Adrenal gland (tissue), 12 donors: ENCODE results near the gene GPRIN3. TPM values are rescaled to one million over a fixed set of nuclear protein-coding genes. Genes with fewer than 3 reads are reported as not detected.

ENCODE experiments used
- DNase-seq, 7 donors: peaks; one replicate each; pipeline ENCODE4 v3.0.0-alpha.2; 2019 to 2020
- H3K27ac ChIP-seq, 5 donors: fragments of 200-600 bp; sonication (generic) in 4 of 5; 1 replicate in 3 of 5; 2 replicates in 2 of 5; pipeline versions ENCODE4 v1.5.1 to v1.8.0; 2016 to 2020; ENCODE audit warnings: mild to moderate bottlenecking in 1 of 5
- H3K27me3 ChIP-seq: fragments of 200-600 bp; 2 replicates; pipeline ENCODE4 v1.8.0; 2021
- H3K36me3 ChIP-seq, 2 donors: fragments of 200-600 bp; replicated peaks in 1 of 2; 1 replicate in 1 of 2; 2 replicates in 1 of 2; pipeline versions ENCODE4 v1.5.1 to v1.8.0; 2018 to 2022
- H3K4me1 ChIP-seq, 2 donors: fragments of 200-600 bp; replicated peaks in 1 of 2; 1 replicate in 1 of 2; 2 replicates in 1 of 2; pipeline versions ENCODE4 v1.5.1 to v1.8.0; 2018 to 2021
- H3K4me3 ChIP-seq, 4 donors: fragments of 200-600 bp; sonication (generic) in 3 of 4; one replicate each; pipeline ENCODE4 v1.5.1; 2016 to 2018
- H3K9me3 ChIP-seq, 3 donors: fragments of 200-600 bp; sonication (generic) in 1 of 3; replicated peaks in 1 of 3; 1 replicate in 2 of 3; 2 replicates in 1 of 3; pipeline versions ENCODE4 v1.5.1 to v1.8.0; 2016 to 2021
- POLR2A ChIP-seq, 2 donors: fragments of 450-650 bp; IDR thresholded peaks; one replicate each; pipeline ENCODE4 v1.6.1; 2017; ENCODE audit warnings: antibody characterized with exemption in 2 of 2, mild to moderate bottlenecking in 2 of 2, moderate library complexity in 1 of 2
- WGBS, 4 donors: extraction: QIAGEN DNeasy Blood & Tissue Kit in 2 of 4; methylation state at CpG; one replicate each; pipeline versions ENCODE4 v1.1.5 to v1.1.7; 2013 to 2017; 5-methylcytosine and 5-hydroxymethylcytosine counted together
- intact Hi-C, 2 donors: fragments of 100-400 bp; cut with DNase I; formaldehyde crosslinking; loops; one replicate each; pipeline versions ENCODE4 v1.14.1 to v1.15.0; 2022 to 2023
- polyA plus RNA-seq, 3 donors: library from polyadenylated mRNA; stranded (reverse); fragments of 200-250 nt in 2 of 3; fragments of 350-450 nt in 1 of 3; fragmentation: Illumina TruSeq in 1 of 3; extraction: RNeasy Lipid Tissue Mini Kit (QIAGEN cat#74804) in 1 of 3; gene quantifications; one replicate each; pipeline ENCODE4 v1.2.3, GENCODE V29; 2013 to 2014
- total RNA-seq, 9 donors: library from RNA; depleted of rRNA in 4 of 9; stranded (reverse); fragments of >200 nt in 4 of 9; fragments of 120-200 nt in 1 of 9; fragmentation: NEBNext Ultra II Directional in 1 of 9; extraction: Animal tissue kit (Norgen Biotek cat#: 25700) in 1 of 9; gene quantifications; one replicate each; pipeline versions ENCODE4 v1.1.0 to v1.2.4, GENCODE V29; 2013 to 2023
- TF ChIP-seq, protein P1 (sequence below), 6 experiments: fragments of 450-650 bp in 4 of 6; fragments of 200-600 bp in 2 of 6; sonication (generic) in 1 of 6; IDR thresholded peaks; 1 replicate in 5 of 6; 2 replicates in 1 of 6; pipeline versions ENCODE4 v1.5.1 to v1.8.0; 2016 to 2021; ENCODE audit warnings: antibody characterized with exemption in 6 of 6, mild to moderate bottlenecking in 2 of 6, moderate library complexity in 1 of 6
- donor health status: healthy with polysubstance abuse.
- donor health status: Bipolar disorder and iron deficiency.
- donor health status: DM: yes; HTN: yes; CAD: no.
- donor health status: DM: no; HTN: no; CAD: no.
- donor health status: DM: no; HTN: no; CAD: no.
- donor health status: DM: yes; HTN: yes; CAD: no.

Gene GPRIN3
- total and polyA plus RNA-seq, 12 donors = 0.47 to 4.6 (median 2.2) TPM

DNA sequence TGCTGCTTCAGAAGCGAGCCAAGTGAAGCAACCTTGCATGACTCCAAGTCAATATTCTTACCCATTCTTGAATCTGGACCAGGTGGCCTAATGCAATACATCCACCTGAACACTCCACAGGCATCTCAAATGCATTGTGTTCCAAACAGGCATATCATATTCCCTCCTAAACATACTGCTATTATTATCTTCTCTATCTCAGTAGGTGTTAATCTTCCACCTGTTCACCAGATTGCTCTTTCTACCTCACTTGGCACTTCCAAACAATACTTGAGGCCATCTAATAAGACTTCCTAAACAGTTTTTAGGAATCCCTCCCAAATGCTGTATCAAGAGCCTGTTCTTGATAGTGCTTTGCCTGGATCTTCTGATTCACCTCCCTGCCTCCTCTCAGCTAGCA, 90.7 kb downstream of the GPRIN3 start:
- WGBS, 4 donors = 89 to 96% (median 93%) methylated on average over 1 of the region's 1 CpG
- Histone ChIP-seq H3K36me3 (no peaks in the 10 kb centered on the region), H3K4me3 (no peak overlapping the region), H3K9me3 (no peaks in the 10 kb centered on the region), H3K27me3 (no peaks in the 10 kb centered on the region), H3K27ac (no peak overlapping the region), H3K4me1 (no peaks in the 10 kb centered on the region)
- DNase-seq = no peak
- intact Hi-C loops = no loop called here
- TF ChIP-seq POLR2A (IDR thresholded peaks at IDR 0.05) = no peak
- TF ChIP-seq, protein P1, sequence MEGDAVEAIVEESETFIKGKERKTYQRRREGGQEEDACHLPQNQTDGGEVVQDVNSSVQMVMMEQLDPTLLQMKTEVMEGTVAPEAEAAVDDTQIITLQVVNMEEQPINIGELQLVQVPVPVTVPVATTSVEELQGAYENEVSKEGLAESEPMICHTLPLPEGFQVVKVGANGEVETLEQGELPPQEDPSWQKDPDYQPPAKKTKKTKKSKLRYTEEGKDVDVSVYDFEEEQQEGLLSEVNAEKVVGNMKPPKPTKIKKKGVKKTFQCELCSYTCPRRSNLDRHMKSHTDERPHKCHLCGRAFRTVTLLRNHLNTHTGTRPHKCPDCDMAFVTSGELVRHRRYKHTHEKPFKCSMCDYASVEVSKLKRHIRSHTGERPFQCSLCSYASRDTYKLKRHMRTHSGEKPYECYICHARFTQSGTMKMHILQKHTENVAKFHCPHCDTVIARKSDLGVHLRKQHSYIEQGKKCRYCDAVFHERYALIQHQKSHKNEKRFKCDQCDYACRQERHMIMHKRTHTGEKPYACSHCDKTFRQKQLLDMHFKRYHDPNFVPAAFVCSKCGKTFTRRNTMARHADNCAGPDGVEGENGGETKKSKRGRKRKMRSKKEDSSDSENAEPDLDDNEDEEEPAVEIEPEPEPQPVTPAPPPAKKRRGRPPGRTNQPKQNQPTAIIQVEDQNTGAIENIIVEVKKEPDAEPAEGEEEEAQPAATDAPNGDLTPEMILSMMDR (IDR thresholded peaks at IDR 0.05) = no peak

DNA sequence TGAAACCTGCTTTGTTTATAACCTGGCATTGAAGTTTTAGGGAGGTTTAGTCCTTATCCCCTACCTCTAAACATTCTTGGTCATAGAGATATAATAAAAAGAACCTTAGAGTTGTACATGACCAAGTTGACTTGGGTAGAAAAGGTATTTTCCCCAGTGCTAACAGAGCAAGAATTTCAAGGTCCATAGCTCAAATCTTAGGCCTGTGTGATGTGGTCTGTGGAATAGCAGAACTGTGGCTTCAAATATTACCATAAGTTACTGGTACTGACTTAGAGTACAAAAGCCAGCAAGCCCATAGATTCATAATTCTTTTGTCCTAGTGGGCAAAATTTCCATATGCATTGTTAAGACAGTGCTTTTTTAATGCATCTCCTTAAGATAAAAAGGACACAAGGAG, 91.2 kb downstream of the GPRIN3 start:
- TF ChIP-seq, protein P1 (IDR thresholded peaks at IDR 0.05) = no peak
- TF ChIP-seq POLR2A (IDR thresholded peaks at IDR 0.05) = no peak
- Histone ChIP-seq H3K27me3 (no peaks in the 10 kb centered on the region), H3K4me1 (no peaks in the 10 kb centered on the region), H3K36me3 (no peaks in the 10 kb centered on the region), H3K27ac (no peak overlapping the region), H3K9me3 (no peaks in the 10 kb centered on the region), H3K4me3 (no peak overlapping the region)
- DNase-seq = no peak
- intact Hi-C loops = no loop called here

DNA sequence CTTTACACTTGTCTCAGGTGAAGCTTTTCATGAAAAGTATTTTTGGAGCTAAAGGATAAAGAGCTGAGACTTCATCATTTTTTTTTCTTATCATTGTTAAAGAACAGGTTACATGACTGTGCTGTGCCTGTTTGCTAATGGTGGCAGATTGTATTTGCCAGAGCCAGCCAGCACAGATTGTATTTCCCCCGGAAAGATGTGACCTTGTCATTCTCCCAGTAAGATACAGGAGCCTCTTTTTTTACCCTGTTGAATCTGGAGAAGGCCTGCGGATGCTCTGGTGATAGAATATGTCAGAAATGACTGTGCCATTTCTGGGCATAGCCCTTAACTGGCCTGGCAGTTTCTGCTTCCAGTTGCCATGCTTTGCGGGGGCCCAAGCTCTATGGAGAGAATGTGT, 91.9 kb downstream of the GPRIN3 start:
- intact Hi-C loops = no loop called here
- no peak overlapping the region for H3K27ac ChIP-seq
- H3K4me3 ChIP-seq = no peak overlapping the region
- WGBS, 4 donors = 50 to 69% (median 60%) methylated on average over 2 to 3 of the region's 3 CpGs
- H3K36me3 ChIP-seq = no peaks in the 10 kb centered on the region
- TF ChIP-seq, protein P1 (IDR thresholded peaks at IDR 0.05) = no peak
- TF ChIP-seq POLR2A (IDR thresholded peaks at IDR 0.05) = no peak
- H3K4me1 ChIP-seq = no peaks in the 10 kb centered on the region
- no peaks in the 10 kb centered on the region for H3K9me3 ChIP-seq
- no peaks in the 10 kb centered on the region for H3K27me3 ChIP-seq
- DNase-seq = no peak

DNA sequence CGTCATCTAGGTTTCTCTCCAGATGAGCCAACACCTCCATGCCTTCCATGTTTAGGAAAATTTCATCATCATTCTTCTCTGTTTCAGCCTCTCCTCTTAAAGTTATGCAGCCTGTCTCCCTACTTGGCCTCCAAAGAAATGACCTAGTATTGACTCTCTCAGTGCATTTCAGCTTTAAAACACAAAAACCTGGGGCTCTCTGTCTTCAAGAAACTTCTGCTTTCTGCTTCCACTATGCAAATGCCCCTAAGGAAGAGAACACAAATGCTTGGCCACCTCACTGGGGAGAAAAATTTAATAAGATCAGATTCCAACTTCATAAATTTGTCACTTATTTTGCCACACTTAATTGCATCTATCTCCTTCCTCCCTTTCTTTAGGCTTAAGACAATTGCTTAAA, 93.3 kb downstream of the GPRIN3 start:
- intact Hi-C loops = no loop called here
- no peaks in the 10 kb centered on the region for H3K36me3 ChIP-seq
- 78 to 100% (median 94%) methylated on average over 1 of the region's 1 CpG for WGBS, 4 donors
- DNase-seq = no peak
- TF ChIP-seq, protein P1 (IDR thresholded peaks at IDR 0.05) = no peak
- no peak for TF ChIP-seq POLR2A (IDR thresholded peaks at IDR 0.05)
- no peaks in the 10 kb centered on the region for H3K4me1 ChIP-seq
- H3K27me3 ChIP-seq = no peaks in the 10 kb centered on the region
- no peak overlapping the region for H3K4me3 ChIP-seq
- no peaks in the 10 kb centered on the region for H3K9me3 ChIP-seq
- H3K27ac ChIP-seq = no peak overlapping the region
